GM18508 (cell line): ENCODE measurements around the gene CLEC2A.
"Not testable (repeated sequence)": the region's sequence is repeated elsewhere in the genome, so short reads cannot be mapped to it uniquely, and the experiment has no call there.

ENCODE experiments used
- ATAC-seq: cut with Tn5 transposase; IDR thresholded peaks from one replicate; pipeline ENCODE4 v1.9.1; 2021; ENCODE audit warnings: moderate number of reproducible peaks; ENCODE audit not compliant: insufficient read depth, unreplicated experiment

The CLEC2A gene

DNA sequence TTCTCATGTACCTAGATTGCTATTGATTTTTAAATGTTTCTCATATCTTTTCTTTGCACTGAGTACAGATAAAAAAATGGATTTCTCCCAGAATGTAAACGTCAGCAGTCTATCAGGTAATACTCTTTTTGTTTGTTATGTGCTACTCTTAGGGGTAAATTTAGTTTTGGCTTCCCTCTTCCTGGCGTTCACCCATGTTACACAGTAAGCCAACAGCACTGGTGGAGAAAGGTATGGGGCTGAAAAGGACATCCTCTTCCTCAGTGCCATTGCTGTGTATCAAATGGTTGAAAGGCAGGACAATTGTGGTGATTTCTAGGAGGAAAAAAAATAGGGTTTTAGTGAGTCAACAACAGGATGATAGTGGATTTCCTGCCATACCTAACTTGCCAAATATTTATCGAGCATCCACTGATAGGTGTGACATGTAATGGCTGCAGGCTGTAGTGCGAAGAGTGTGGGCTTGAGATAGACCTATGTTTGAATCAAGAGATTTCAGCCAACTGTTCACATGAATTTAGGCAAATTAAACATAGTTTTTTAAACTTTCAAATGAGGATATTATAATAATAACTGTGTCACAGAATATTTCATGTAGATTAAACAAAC is 43.4 kb downstream of the CLEC2A start:
- no peak for ATAC-seq

DNA sequence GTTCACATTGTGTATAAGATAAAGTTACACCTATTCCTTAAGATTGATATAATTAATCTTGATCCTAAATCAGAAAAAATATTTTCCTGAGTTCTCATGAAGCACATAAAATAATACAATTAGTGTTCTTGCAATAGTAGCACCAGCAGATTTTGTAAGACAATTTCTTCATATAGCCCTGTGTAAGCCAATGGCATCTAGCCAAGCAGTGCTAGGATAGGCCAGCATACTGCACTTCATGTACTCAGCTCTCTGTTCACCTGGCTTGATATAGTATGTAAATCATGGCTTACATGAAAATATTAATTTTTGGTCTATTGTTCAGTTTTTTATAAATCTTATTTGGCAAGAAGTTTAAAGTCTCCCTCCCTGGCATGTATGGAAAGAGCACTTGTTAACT is 49.0 kb downstream of the CLEC2A start:
- no peak for ATAC-seq

DNA sequence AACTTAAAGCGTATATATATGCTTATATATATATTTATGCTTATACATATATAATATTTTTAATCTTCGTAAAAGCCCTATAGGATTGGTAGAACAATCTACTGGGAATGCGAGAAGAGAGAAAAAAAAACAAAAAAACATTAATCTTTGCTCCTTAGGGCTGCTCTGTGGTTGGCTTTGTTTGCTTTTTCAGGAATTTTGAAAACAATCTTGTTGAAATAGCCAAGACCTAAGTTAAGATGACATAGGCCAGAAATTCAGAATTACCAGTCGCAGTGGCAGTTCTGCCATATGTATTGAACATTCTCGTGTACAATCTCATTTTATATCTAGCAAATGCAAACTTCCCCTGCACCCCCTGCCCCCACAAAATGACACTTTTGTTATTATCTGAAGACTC is 50.2 kb downstream of the CLEC2A start:
- ATAC-seq: no peak

DNA sequence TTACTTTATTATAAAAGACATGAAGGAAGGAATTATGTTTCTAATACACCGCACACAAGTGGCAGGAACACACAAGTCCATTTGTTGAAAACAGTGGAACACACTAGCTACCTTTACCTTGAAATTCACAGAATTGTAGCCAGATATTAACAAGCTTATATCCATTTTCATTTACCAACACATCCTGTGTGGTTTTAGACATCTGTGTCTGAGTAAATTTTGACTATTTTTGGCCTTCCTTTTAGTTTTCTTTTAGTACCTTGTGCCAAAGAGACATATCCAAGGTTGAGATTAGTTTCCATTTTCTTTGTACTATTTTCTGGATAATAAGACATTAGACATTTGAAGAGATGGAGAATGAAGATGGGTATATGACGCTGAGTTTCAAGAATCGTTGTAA is 50.9 kb downstream of the CLEC2A start, which contains the start of gene KLRF2:
Gene KLRF2 (plus strand): TSS at position 244 of the 400 bp plus-strand sequence. CDS start 107 bp downstream, at position 351.
- no peak for ATAC-seq

DNA sequence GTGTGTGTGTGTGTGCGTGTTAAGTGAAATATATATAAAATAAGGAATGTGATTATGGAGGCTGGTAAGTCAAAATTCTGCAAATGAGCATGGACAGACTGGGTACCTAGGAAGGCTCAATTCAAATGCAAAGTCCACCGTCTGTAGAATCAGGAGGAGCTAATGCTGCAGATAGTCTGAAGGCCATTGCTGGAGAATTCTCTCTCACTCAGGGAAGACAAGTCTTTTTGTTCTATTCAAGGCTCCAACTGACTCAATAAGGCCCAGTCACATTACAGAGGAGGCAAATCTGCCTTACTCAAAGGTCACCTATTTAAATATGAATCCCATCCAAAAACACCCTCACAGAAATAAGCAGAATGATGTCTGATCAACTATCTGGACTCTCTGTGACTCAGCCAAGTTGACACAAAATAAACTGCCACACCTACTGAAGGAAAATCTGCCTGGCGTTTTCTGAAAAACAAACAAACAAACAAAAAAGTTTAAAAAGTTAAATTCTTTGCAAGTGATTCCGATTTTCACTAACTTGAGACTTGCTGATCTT is 51.6 kb downstream of the CLEC2A start:
- ATAC-seq: no peak

DNA sequence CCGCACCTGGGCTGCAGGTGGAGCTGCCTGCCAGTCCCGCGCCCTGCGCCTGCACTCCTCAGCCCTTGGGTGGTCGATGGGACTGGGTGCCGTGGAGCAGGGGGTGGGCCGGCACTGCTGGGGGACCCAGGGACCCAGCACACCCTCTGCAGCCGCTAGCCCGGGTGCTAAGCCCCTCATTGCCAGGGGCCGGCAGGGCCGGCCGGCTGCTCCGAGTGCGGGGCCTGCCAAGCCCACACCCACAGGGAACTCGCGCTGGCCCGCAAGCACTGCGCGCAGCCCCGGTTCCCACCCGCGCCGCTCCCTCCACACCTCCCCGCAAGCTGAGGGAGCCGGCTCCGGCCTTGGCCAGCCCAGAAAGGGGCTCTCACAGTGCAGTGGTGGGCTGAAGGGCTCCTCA is 56.0 kb downstream of the CLEC2A start:
- not testable (repeated sequence) for ATAC-seq

DNA sequence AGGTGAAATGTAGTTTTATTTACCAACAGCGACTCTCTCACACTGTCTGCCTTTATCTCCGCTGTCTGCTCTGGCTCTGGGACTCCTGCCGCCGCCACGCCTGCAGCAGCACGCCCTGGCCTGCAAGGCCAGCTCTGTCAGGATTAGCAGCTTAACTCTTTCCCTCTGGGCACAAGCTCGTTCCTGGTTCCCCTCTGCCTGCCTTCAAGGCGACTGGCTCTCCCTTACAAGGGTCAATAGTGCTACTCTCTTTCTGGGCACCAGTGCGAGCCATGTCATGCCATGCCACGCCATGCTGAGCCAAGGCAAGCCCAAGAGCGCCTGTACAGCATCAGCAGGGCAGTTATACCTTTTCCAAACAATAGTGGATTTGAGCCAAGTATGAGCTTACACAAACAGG is 59.4 kb downstream of the CLEC2A start:
- no peak for ATAC-seq

DNA sequence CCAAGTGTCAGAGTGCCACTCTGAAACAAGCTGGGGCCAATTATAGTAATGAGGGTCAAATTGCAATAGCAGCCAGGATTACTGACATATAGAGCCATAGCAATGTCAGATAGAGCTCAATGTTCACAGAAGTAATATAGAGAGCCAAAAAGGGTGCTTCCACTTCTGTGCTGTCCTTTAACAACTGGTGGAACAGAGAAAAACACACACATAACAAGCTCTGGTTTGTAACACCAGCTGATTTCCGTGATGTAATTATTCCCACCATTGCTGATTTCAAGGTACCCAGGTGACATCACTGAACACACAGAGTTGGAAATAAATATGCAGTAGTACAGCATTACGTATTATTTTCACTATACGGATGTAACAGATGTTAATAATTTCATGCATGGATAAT is 60.0 kb downstream of the CLEC2A start:
- ATAC-seq: no peak

DNA sequence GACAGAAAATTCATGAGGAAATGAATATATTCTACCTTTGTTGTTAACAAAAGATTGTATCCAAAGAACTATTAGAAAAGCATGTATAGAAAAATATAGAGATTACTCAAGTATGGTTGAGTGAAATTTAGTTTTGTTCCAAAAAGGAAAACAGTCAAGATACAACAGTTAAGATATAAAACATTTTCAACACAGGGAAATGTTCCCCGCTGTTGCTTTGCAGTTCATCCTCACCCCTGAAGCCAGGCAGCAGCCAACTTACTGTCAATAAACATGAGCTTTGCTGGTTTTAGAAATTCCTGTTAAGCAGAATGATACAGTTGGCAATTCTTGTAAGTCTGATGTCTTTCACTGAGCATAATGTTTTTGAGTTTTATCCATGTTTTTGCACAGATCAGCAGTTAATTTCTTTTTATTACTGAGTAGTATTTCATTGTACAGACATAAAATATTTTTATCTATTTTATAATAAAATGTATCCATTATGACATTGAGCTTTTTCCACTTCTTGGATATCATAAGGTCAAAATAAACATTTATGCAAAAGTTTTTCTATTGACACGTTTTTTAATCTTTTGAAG is 61.8 kb downstream of the CLEC2A start:
- no peak for ATAC-seq

DNA sequence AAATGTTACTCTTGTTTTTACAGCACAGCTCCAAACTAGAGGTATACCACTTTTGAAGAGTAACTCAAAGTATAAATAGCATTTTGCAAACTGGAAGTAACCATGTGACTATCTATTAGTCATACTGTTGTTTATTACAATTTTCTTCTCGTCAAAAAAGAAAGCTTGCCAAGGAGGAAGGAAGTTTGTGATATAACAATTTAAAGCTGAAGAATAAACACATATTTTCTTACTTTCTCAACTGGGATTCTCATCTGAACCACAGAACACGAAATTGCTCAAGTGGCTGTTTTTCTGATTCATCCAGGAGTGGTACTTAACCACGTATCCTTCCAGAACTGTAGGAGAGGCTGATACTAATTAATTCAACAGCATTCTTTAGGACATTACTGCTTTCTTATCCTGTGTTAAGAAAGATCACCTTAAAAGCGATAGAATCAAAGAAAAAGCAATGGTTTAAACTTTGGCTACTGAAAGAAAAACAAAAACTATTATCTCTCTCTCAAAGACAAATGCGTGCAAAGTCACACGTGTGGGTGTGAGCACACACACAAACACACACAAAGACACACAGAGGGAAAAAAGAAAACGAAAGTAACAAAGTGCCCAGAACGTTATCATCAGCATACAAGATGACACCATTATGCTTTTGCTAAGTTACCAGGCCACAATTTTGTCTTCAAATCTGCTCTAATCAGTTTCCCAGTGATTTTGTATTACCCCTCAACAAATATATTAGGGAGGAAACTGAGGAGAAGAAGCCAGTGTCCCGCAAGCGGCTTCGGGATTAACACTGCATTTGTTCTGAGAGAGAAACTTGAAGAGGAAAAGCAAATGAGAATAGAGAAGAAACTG is 62.6 kb downstream of the CLEC2A start, which contains the start of gene CLEC2B:
Gene CLEC2B (minus strand): TSS at position 48 of the 855 bp plus-strand sequence.
- no peak for ATAC-seq

DNA sequence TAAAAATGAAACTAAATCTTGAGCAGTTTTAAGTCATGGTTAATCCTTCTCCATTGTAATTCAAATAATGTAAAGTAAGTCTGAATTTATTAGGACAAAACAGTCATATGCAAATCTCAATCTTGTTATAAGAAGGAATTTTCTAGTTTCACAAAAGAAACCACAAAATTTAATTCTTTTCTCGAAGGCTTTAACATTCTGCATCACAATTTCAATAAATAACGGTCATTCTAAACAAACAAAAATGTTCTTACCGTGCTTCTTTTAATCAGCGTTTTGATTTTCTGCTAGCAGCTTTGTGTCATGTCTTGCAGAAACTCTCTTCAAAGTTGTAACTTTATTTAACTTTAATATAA is 63.2 kb downstream of the CLEC2A start:
- ATAC-seq: no peak

DNA sequence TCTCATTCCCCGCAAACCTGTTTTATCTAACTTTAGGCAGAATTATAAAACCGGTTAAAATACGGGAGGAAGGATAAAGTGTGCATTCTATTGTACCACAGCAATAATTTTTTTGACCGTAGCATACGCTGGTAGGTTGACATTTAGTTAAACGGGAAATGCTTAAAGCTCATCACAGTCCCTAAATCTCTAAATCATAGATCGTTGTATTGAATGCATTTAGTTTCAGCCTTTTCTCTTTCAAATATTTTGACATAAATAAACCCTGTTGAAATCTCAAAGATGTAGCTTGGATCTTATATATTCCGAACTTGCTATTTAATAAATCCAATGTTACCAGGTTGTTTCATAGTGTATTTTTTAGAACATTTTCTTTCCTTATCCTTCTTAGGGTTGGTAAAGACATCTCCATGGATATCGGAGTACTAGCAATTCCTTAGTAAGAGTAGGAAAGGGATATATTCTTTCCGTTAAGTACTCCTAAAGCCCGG is 63.8 kb downstream of the CLEC2A start:
- ATAC-seq: no peak

DNA sequence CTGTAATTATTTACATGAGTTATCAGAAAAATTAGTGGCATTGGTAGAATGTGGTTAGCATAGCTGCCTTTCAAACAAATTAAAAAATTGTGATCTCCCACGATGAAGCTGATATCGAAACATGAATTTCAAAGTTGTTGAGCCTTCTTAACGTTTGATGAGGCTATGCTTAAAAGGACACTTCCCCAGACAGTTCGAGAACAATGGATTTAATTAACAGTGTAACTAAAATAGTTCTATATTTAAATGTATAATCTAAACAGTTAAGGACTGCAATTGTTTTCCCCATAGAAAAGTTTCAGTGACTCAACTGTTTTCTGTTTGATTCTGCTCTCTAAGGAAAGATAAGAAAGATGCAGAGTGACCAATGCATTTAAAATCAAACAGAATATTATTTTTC is 64.6 kb downstream of the CLEC2A start:
- no peak for ATAC-seq

DNA sequence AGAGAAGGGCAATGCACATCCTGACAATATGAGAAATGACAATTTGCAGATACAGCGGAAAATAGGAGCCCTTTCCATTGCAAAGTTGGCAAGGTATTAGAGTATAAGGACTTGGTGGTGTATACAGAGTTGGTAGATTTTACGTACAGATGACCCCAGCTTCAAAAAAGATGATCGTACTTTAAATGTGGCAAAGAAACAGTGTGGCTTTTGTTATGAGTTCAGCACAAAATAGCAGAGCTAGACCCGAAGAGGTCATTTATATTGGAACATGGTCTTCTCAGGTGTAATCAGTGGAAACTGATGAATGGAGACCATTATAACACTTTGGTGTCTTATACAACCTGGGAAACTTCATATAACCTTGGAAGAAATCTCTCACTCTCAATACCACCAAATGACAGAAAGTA is 65.3 kb downstream of the CLEC2A start:
- no peak for ATAC-seq

DNA sequence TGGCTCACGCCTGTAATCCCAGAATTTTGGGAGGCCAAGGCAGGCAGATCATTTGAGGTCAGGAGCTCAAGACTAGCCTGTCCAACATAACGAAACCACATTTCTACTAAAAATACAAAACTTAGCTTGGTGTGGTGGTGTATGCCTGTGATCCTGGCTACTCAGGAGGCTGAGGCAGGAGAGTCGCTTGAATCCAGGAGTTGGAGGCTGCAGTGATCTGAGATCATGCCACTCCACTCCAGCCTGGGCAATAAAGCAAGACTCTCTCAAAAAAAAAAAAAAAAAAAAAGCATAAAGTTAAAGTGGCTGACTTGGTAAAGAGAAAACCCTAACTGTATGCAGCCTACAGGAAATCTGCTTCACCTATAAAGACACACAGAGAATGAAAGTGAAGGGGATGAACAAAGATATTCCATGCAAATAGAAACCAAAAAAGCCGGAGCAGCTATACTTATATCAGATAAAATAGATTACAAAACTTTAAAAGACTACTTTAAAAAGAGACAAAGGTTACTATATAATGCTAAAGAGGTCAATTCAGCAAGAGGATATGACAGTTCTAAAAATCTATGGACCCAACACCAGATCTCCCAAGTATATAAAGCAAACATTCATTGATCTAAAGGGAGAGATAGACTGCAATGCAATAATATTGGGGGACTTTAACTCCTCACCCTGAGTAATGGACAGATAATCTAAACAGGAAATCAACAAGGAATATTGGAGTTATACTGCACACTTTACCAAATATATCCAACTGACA is 67.1 kb downstream of the CLEC2A start:
- no peak for ATAC-seq
